ENCODE results near the gene DNAAF8. TPM values are rescaled to one million over a fixed set of nuclear protein-coding genes. Genes with fewer than 3 reads are reported as not detected.
"Not testable (repeated sequence)": the region's sequence is repeated elsewhere in the genome, so short reads cannot be mapped to it uniquely, and the experiment has no call there.

DNAAF8 gene
- polyA plus RNA-seq, 1 of the 3 experiments (the other 2 are of a cell fraction) = 3.1 TPM

DNA sequence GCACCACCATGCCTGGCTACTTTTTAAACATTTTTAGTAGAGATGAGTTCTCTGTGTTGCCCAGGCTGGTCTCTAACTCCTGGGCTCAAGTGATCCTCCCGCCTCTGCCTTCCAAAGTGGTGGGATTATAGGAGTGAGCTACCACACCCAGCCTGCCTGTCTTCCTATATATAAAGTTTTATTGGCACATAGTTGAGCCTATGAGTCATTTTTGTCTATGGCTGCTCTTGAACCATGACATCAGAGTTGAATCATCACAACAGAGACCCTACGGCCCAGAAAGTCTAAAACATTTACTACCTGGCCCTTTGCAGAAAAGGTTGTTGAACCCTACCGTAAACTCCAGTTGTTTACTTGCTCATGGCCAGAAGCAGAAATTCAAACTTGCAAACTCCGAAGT is 45.9 kb downstream of the DNAAF8 start:
- Histone ChIP-seq H3K27ac (ENCODE audit: low read depth in 2 of 2, low read length in 1 of 2) (no peak overlapping the region), H2AFZ (ENCODE audit: low read depth) (no peak overlapping the region), H3K27me3 (ENCODE audit: insufficient read depth) (no peaks in the 10 kb centered on the region), H3F3A (replicated peaks; ENCODE audit: insufficient read depth) (no peaks in the 10 kb centered on the region), H3K4me1 (ENCODE audit: control insufficient read depth in 1 of 2, insufficient read depth in 2 of 2, low read depth in 1 of 2, low read length in 1 of 2) (no peaks in the 10 kb centered on the region), H3K79me2 (ENCODE audit: insufficient read depth) (no peaks in the 10 kb centered on the region), H3K9me2 (no peaks in the 10 kb centered on the region), H3K9ac (no peak overlapping the region), H3K9me3 (no peaks in the 10 kb centered on the region), H4K20me1 (ENCODE audit: insufficient read depth) (no peaks in the 10 kb centered on the region), H3K4me3 (ENCODE audit: low read depth in 2 of 2, low read length in 1 of 2) (no peak overlapping the region), H3K4me2 (no peak overlapping the region), H3K36me3 (replicated peaks in 1 of 2; ENCODE audit: control insufficient read depth in 1 of 2, insufficient read depth in 2 of 2, low read length in 1 of 2) (no peaks in the 10 kb centered on the region)
- ChIA-PET CTCF (no interaction called here), POLR2A (no interaction called here)
- no peak for DNase-seq
- WGBS (ENCODE audit: low lambda C conversion rate) = 74% methylated on average over 4 of the region's 4 CpGs
- TF ChIP-seq RAD21 (IDR thresholded peaks at IDR 0.05; ENCODE audit: low read length) = no peak

DNA sequence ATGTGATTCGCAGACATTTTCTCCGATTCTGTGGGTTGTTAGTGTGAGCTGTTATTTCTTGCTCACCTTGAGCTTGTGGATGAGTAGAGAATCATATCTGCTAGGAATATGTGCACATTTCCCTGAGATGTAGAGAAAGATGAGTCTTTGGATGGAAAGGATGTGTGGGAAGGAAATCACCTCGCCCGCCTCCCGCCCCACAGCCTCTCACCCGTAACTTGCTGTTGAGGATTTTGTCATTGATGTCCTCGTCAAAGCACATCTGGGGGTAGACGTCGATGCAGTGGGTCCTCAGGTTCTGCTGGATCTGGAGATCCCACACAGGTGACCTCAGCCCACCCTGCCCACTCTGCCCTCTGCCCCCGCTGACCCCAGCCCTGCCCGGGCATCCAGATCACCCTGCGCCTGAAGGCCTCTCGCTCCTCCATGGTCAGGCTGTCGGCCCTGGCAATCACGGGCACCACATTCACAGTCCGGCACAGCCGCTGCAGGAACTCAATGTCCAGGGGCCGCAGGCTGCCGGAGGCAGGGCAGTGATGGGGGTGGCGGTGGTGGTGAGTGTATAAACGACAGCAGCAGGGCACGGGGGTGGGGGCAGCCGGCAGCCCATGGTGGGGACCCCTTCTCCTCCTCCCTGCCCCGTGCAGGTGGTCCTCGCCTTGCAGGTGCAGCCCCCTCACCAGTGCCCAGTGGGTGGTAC is 49.1 kb downstream of the DNAAF8 start:
- no peaks in the 10 kb centered on the region for H3K9me2 ChIP-seq
- 72% methylated on average over 21 of the region's 25 CpGs for WGBS (ENCODE audit: low lambda C conversion rate)
- peaks cover 0 to 8% of the 10 kb centered on the region in 2 experiments; a peak in 1 of 4 replicates for H3K4me1 ChIP-seq (ENCODE audit: control insufficient read depth in 1 of 2, insufficient read depth in 2 of 2, low read depth in 1 of 2, low read length in 1 of 2)
- POLR2A ChIA-PET = no interaction called here
- CTCF ChIA-PET = interaction anchor here (0.7 kb wide), 1 partner anchor 10 kb away, joined by 3 read pairs; no protein-coding TSS in a partner anchor
- no peak for DNase-seq
- H3K9me3 ChIP-seq = no peaks in the 10 kb centered on the region
- H3K4me3 ChIP-seq (ENCODE audit: low read depth in 2 of 2, low read length in 1 of 2) = no peak overlapping the region
- no peak overlapping the region for H3K27ac ChIP-seq (ENCODE audit: low read depth in 2 of 2, low read length in 1 of 2)
- no peak overlapping the region for H3K9ac ChIP-seq
- H3K27me3 ChIP-seq (ENCODE audit: insufficient read depth) = no peaks in the 10 kb centered on the region
- H3K79me2 ChIP-seq (ENCODE audit: insufficient read depth) = no peaks in the 10 kb centered on the region
- TF ChIP-seq TEAD4 (IDR thresholded peaks at IDR 0.05; ENCODE audit: borderline replicate concordance, insufficient read depth) = no peak
- H3K4me2 ChIP-seq = no peak overlapping the region
- no peak overlapping the region for H2AFZ ChIP-seq (ENCODE audit: low read depth)
- H3K36me3 ChIP-seq (replicated peaks in 1 of 2; ENCODE audit: control insufficient read depth in 1 of 2, insufficient read depth in 2 of 2, low read length in 1 of 2) = no peaks in the 10 kb centered on the region
- no peaks in the 10 kb centered on the region for H4K20me1 ChIP-seq (ENCODE audit: insufficient read depth)
- H3F3A ChIP-seq (replicated peaks; ENCODE audit: insufficient read depth) = no peaks in the 10 kb centered on the region

DNA sequence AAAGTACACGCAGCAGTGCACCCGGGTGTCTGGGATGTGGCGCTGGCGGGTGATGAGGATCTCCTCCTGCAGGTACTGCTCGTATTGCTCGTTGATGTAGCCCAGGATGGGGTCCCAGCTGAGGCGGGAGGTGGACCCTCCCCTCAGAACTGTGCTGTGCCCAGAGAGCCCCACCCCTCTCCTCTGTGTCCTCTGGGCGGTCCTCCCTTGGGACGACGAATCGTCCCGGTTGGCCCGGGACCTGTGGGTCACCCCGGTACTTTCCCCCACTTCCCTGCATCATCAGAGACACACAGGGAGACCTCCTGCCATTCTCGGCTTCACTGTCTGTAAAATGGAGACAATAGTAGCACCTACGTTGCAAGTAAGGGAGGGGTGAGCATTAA is 49.6 kb downstream of the DNAAF8 start:
- Histone ChIP-seq H4K20me1 (ENCODE audit: insufficient read depth) (no peaks in the 10 kb centered on the region), H3K9ac (no peak overlapping the region), H3K27me3 (ENCODE audit: insufficient read depth) (no peaks in the 10 kb centered on the region), H2AFZ (ENCODE audit: low read depth) (no peak overlapping the region), H3K36me3 (replicated peaks in 1 of 2; ENCODE audit: control insufficient read depth in 1 of 2, insufficient read depth in 2 of 2, low read length in 1 of 2) (no peaks in the 10 kb centered on the region), H3K9me2 (no peaks in the 10 kb centered on the region), H3K4me1 (ENCODE audit: control insufficient read depth in 1 of 2, insufficient read depth in 2 of 2, low read depth in 1 of 2, low read length in 1 of 2) (peaks cover 0 to 11% of the 10 kb centered on the region in 2 experiments; a peak in 1 of 4 replicates), H3F3A (replicated peaks; ENCODE audit: insufficient read depth) (no peaks in the 10 kb centered on the region), H3K4me2 (no peak overlapping the region), H3K27ac (ENCODE audit: low read depth in 2 of 2, low read length in 1 of 2) (no peak overlapping the region), H3K4me3 (ENCODE audit: low read depth in 2 of 2, low read length in 1 of 2) (no peak overlapping the region), H3K9me3 (no peaks in the 10 kb centered on the region), H3K79me2 (ENCODE audit: insufficient read depth) (no peaks in the 10 kb centered on the region)
- TF ChIP-seq GATA2 (CRISPR knock-in tag; IDR thresholded peaks at IDR 0.05) = no peak
- TF ChIP-seq YY1 (IDR thresholded peaks at IDR 0.05; ENCODE audit: low read depth) = no peak
- TF ChIP-seq TAF1 (IDR thresholded peaks at IDR 0.05; ENCODE audit: borderline replicate concordance, low read depth, low read length) = no peak
- TF ChIP-seq, protein P1, sequence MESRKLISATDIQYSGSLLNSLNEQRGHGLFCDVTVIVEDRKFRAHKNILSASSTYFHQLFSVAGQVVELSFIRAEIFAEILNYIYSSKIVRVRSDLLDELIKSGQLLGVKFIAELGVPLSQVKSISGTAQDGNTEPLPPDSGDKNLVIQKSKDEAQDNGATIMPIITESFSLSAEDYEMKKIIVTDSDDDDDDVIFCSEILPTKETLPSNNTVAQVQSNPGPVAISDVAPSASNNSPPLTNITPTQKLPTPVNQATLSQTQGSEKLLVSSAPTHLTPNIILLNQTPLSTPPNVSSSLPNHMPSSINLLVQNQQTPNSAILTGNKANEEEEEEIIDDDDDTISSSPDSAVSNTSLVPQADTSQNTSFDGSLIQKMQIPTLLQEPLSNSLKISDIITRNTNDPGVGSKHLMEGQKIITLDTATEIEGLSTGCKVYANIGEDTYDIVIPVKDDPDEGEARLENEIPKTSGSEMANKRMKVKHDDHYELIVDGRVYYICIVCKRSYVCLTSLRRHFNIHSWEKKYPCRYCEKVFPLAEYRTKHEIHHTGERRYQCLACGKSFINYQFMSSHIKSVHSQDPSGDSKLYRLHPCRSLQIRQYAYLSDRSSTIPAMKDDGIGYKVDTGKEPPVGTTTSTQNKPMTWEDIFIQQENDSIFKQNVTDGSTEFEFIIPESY (IDR thresholded peaks at IDR 0.05; ENCODE audit: borderline replicate concordance, low read depth) = no peak
- TF ChIP-seq RFX5 (IDR thresholded peaks at IDR 0.05; ENCODE audit: low read length) = no peak
- no peak for TF ChIP-seq GABPA (IDR thresholded peaks at IDR 0.05; ENCODE audit: low read depth)
- TF ChIP-seq, protein P2, sequence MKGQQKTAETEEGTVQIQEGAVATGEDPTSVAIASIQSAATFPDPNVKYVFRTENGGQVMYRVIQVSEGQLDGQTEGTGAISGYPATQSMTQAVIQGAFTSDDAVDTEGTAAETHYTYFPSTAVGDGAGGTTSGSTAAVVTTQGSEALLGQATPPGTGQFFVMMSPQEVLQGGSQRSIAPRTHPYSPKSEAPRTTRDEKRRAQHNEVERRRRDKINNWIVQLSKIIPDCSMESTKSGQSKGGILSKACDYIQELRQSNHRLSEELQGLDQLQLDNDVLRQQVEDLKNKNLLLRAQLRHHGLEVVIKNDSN (IDR thresholded peaks at IDR 0.05; ENCODE audit: borderline replicate concordance, low read depth) = no peak
- no peak for DNase-seq
- CTCF ChIA-PET = no interaction called here
- POLR2A ChIA-PET = no interaction called here
- 93% methylated on average over 13 of the region's 16 CpGs for WGBS (ENCODE audit: low lambda C conversion rate)

DNA sequence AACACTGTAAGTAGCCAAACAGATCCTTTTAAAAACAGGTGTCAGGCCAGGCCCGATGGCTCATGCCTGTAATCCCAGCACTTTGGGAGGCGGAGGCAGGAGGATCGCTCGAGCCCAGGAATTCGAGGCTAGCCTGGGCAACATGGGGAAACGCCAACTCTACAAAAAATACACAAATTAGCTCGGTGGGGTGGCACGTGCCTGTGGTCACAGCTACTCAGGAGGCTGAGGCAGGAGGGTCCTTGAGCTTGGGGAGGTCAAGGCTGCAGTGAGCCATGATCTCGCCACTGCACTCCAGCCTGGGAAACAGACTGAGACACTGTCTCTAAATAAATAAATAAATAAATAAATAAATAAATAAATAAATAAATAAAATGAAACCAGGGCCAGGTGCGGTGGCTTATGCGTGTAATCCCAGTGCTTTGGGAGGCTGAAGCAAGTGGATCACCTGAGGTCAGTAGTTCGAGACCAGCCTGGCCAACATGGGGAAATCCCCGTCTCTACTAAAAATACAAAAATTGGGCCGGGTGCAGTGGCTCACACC is 50.2 kb downstream of the DNAAF8 start:
- CTCF ChIA-PET; H3K27me3 ChIP-seq (ENCODE audit: insufficient read depth); H3K4me3 ChIP-seq (ENCODE audit: low read depth in 2 of 2, low read length in 1 of 2); H3F3A ChIP-seq (replicated peaks; ENCODE audit: insufficient read depth); H3K9me3 ChIP-seq; H3K36me3 ChIP-seq (replicated peaks in 1 of 2; ENCODE audit: control insufficient read depth in 1 of 2, insufficient read depth in 2 of 2, low read length in 1 of 2); H2AFZ ChIP-seq (ENCODE audit: low read depth); H3K9me2 ChIP-seq; DNase-seq; H3K9ac ChIP-seq; H3K4me2 ChIP-seq; H3K79me2 ChIP-seq (ENCODE audit: insufficient read depth); H4K20me1 ChIP-seq (ENCODE audit: insufficient read depth); POLR2A ChIA-PET; H3K27ac ChIP-seq (ENCODE audit: low read depth in 2 of 2, low read length in 1 of 2): not testable (repeated sequence)
- peaks cover 0 to 11% of the 10 kb centered on the region in 2 experiments; a peak in 1 of 4 replicates for H3K4me1 ChIP-seq (ENCODE audit: control insufficient read depth in 1 of 2, insufficient read depth in 2 of 2, low read depth in 1 of 2, low read length in 1 of 2)
- 90% methylated on average over 14 of the region's 14 CpGs for WGBS (ENCODE audit: low lambda C conversion rate)

Data from SK-N-SH (cell line).